ENCODE data around the gene RNASEH2C. TPM values are rescaled to one million over a fixed set of nuclear protein-coding genes. Genes with fewer than 3 reads are reported as not detected.

Gene RNASEH2C
- total RNA-seq, result 92.3 and 93.2 TPM in 2 replicates

GRCh38 chr11:65720211-65720934 lies at the start of gene RNASEH2C:
TSS of gene RNASEH2C (minus strand) at chr11:65720798. CDS start at chr11:65720758, 40 bp downstream.

GRCh38 chr11:65711785-65712632 lies 8.6 kb downstream of the RNASEH2C start, which contains the start of gene KAT5:
TSS of gene KAT5 (plus strand) at chr11:65712252. CDS start at chr11:65712268, 16 bp downstream.

Other genes with a start within 250 kb of the RNASEH2C start
- gene MALAT1, start 221.8 kb downstream of the RNASEH2C start, total RNA-seq, result 683 and 797 TPM in 2 replicates
- 83.3 and 84.1 TPM in 2 replicates for gene SCYL1, start 195.7 kb downstream of the RNASEH2C start, total RNA-seq
- gene LTBP3, start 162.4 kb downstream of the RNASEH2C start, total RNA-seq, result 45.1 and 58.2 TPM in 2 replicates
- gene ZNRD2, start 150.3 kb downstream of the RNASEH2C start, total RNA-seq, result 70.6 and 76.7 TPM in 2 replicates
- 45.8 and 46.7 TPM in 2 replicates for gene FAM89B, start 148.3 kb downstream of the RNASEH2C start, total RNA-seq
- gene EHBP1L1, start 144.7 kb downstream of the RNASEH2C start, total RNA-seq, result 33.7 and 53.4 TPM in 2 replicates
- gene KCNK7, start 125.0 kb downstream of the RNASEH2C start, total RNA-seq, result 0.27 TPM in 1 of 2 replicates, not detected in the other
- gene MAP3K11, start 106.6 kb downstream of the RNASEH2C start, total RNA-seq, result 122 and 126 TPM in 2 replicates
- gene PCNX3, start 105.0 kb downstream of the RNASEH2C start, total RNA-seq, result 40.7 and 41.1 TPM in 2 replicates
- 61.1 and 68.3 TPM in 2 replicates for gene SIPA1, start 82.7 kb downstream of the RNASEH2C start, total RNA-seq
- 63.1 and 67.4 TPM in 2 replicates for gene RELA, start 57.9 kb downstream of the RNASEH2C start, total RNA-seq
- gene KAT5, start 8.5 kb downstream of the RNASEH2C start, total RNA-seq, result 42.8 and 56.6 TPM in 2 replicates
- 10.8 and 11.3 TPM in 2 replicates for gene AP5B1, start 60.2 kb upstream of the RNASEH2C start, total RNA-seq
- gene OVOL1, start 66.3 kb upstream of the RNASEH2C start, total RNA-seq, result not detected in 2 replicates
- gene SNX32, start 113.2 kb upstream of the RNASEH2C start, total RNA-seq, result not detected in 2 replicates
- 2,226 and 2,249 TPM in 2 replicates for gene CFL1, start 137.4 kb upstream of the RNASEH2C start, total RNA-seq
- gene MUS81, start 139.6 kb upstream of the RNASEH2C start, total RNA-seq, result 35.0 and 40.1 TPM in 2 replicates
- gene EFEMP2, start 152.0 kb upstream of the RNASEH2C start, total RNA-seq, result 29.5 and 33.7 TPM in 2 replicates
- gene CTSW, start 159.0 kb upstream of the RNASEH2C start, total RNA-seq, result 0.20 TPM in 1 of 2 replicates, not detected in the other
- 95.7 and 125 TPM in 2 replicates for gene FIBP, start 167.7 kb upstream of the RNASEH2C start, total RNA-seq
- gene CCDC85B, start 169.9 kb upstream of the RNASEH2C start, total RNA-seq, result 258 and 273 TPM in 2 replicates
- gene FOSL1, start 179.6 kb upstream of the RNASEH2C start, total RNA-seq, result 125 and 127 TPM in 2 replicates
- gene C11orf68, start 198.3 kb upstream of the RNASEH2C start, total RNA-seq, result 18.9 and 19.7 TPM in 2 replicates
- 209 and 235 TPM in 2 replicates for gene DRAP1, start 198.6 kb upstream of the RNASEH2C start, total RNA-seq
- not detected in 2 replicates for gene TSGA10IP, start 224.7 kb upstream of the RNASEH2C start, total RNA-seq
- 32.7 and 43.3 TPM in 2 replicates for gene SART1, start 240.9 kb upstream of the RNASEH2C start, total RNA-seq